Vagina (tissue), 2 donors: ENCODE results near the gene MOB3A. TPM values are rescaled to one million over a fixed set of nuclear protein-coding genes. Genes with fewer than 3 reads are reported as not detected.
"Not testable (repeated sequence)": the region's sequence is repeated elsewhere in the genome, so short reads cannot be mapped to it uniquely, and the experiment has no call there.

Experiments used
- DNase-seq, 2 donors: peaks; one replicate each; pipeline ENCODE4 v3.0.0-alpha.2; 2017; ENCODE audit errors: extremely low spot score in 2 of 2
- H3K27ac ChIP-seq: fragments of 200-600 bp; sonication (generic); one replicate; pipeline ENCODE4 v1.5.1; 2019
- H3K27me3 ChIP-seq: fragments of 200-600 bp; sonication (generic); one replicate; pipeline ENCODE4 v1.5.1; 2019
- H3K36me3 ChIP-seq, 2 donors: fragments of 200-600 bp; sonication (generic); one replicate each; pipeline ENCODE4 v1.5.1; 2017 to 2019
- H3K4me1 ChIP-seq: fragments of 200-600 bp; sonication (generic); one replicate; pipeline ENCODE4 v1.5.1; 2019
- H3K4me3 ChIP-seq, 2 donors: fragments of 200-600 bp; sonication (generic); 1 replicate in 1 of 2; 2 replicates in 1 of 2; pipeline ENCODE4 v1.5.1; 2016 to 2019
- H3K9me3 ChIP-seq: fragments of 200-600 bp; sonication (generic); one replicate; pipeline ENCODE4 v1.5.1; 2019
- POLR2A ChIP-seq, 2 donors: fragments of 450-650 bp; IDR thresholded peaks; one replicate each; pipeline ENCODE4 v1.6.1; 2017; ENCODE audit warnings: antibody characterized with exemption in 2 of 2, mild to moderate bottlenecking in 2 of 2, moderate library complexity in 2 of 2
- POLR2AphosphoS5 ChIP-seq, 2 donors: sonication (generic); formaldehyde crosslinking; IDR thresholded peaks; one replicate each; pipeline ENCODE4 v1.9.0; 2017; ENCODE audit warnings: antibody characterized with exemption in 2 of 2, mild to moderate bottlenecking in 2 of 2, low read depth in 1 of 2; ENCODE audit not compliant: insufficient read depth in 1 of 2
- intact Hi-C: fragments of 100-400 bp; cut with DNase I; formaldehyde crosslinking; loops from one replicate; pipeline ENCODE4 v1.15.1; 2023
- total RNA-seq: library from RNA; depleted of rRNA; stranded (reverse); fragments of >200 nt; gene quantifications from one replicate; pipeline ENCODE4 v1.2.3, GENCODE V29; 2016
- TF ChIP-seq, protein P1 (sequence below), 3 experiments: fragments of 450-650 bp in 2 of 3; fragments of 200-600 bp in 1 of 3; sonication (generic) in 1 of 3; IDR thresholded peaks; one replicate each; pipeline ENCODE4 v1.5.1; 2017 to 2019; ENCODE audit warnings: antibody characterized with exemption in 3 of 3, mild to moderate bottlenecking in 2 of 3, moderate library complexity in 2 of 3

The MOB3A gene
- total RNA-seq, 1 donor from 2014 or later = 50.6 TPM

DNA sequence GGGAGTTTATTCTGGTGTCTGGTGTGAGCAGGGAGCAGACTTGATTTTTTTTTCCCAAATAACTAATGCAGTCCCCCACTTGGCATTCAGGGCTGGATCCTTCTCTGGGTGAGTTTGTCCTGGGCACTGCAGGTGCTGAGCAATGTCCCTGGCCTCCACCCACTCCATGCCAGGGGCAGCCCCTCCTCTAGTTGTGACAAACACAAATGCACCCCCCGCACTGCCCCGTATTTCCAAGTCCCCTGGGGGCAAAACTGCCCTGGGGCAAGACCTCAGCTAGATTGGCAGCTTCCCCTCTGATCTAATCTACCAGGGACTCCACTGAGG is 6.4 kb downstream of the MOB3A start:
- Histone ChIP-seq H3K4me1 (peaks cover 92% of the 10 kb centered on the region), H3K9me3 (no peaks in the 10 kb centered on the region), H3K4me3 (no peak overlapping the region), H3K27ac (peak overlapping the region; percentile 72), H3K27me3 (no peaks in the 10 kb centered on the region), H3K36me3 (no peaks in the 10 kb centered on the region)
- no peak for DNase-seq
- intact Hi-C loops = no loop called here
- no peak for TF ChIP-seq POLR2A (IDR thresholded peaks at IDR 0.05)
- TF ChIP-seq POLR2AphosphoS5 (IDR thresholded peaks at IDR 0.05; ENCODE audit: insufficient read depth in 1 of 2, low read depth in 1 of 2) = no peak
- TF ChIP-seq, protein P1, sequence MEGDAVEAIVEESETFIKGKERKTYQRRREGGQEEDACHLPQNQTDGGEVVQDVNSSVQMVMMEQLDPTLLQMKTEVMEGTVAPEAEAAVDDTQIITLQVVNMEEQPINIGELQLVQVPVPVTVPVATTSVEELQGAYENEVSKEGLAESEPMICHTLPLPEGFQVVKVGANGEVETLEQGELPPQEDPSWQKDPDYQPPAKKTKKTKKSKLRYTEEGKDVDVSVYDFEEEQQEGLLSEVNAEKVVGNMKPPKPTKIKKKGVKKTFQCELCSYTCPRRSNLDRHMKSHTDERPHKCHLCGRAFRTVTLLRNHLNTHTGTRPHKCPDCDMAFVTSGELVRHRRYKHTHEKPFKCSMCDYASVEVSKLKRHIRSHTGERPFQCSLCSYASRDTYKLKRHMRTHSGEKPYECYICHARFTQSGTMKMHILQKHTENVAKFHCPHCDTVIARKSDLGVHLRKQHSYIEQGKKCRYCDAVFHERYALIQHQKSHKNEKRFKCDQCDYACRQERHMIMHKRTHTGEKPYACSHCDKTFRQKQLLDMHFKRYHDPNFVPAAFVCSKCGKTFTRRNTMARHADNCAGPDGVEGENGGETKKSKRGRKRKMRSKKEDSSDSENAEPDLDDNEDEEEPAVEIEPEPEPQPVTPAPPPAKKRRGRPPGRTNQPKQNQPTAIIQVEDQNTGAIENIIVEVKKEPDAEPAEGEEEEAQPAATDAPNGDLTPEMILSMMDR (IDR thresholded peaks at IDR 0.05) = no peak

DNA sequence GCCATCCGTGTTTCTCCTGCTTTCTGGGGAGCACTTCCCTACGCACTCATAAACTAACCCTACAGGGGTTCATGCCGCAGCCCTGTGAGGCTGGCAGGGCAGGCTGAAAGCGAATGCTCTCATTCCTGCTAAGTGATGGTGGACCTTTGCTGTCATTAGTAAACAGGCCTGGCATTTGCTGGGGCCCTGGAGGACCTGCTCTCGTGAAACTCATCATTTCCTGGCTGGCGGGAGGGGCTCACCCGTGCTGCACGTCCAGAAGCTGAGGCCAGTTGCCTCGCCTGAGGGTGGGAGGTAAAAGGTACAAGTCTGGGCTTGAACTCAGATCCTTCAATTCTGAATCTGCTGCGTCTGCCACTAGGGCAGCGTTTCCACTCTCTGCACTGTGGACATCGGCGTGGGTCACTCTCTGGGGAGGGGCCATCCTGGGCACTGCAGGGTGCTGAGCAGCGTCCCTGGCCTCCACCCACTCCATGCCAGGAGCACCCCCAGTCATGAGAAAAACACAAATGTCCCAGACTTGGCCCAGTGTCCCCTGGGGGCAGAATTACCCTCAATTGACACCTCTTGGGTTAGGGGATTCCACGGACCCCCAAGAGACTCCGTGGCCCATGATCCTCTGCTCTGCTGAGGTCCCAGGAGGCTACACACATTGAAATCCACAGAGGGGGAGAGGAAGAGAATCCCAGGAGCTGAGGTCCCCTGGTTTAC is 7.0 kb downstream of the MOB3A start:
- Histone ChIP-seq H3K36me3 (no peaks in the 10 kb centered on the region), H3K4me1 (peaks cover 88% of the 10 kb centered on the region), H3K9me3 (no peaks in the 10 kb centered on the region), H3K27ac (peak overlapping the region; percentile 72), H3K4me3 (no peak overlapping the region), H3K27me3 (no peaks in the 10 kb centered on the region)
- DNase-seq = no peak
- TF ChIP-seq POLR2A (IDR thresholded peaks at IDR 0.05) (no peak), POLR2AphosphoS5 (IDR thresholded peaks at IDR 0.05; ENCODE audit: insufficient read depth in 1 of 2, low read depth in 1 of 2) (peak in 1 of 2 donors; percentile 30)
- TF ChIP-seq, protein P1 (IDR thresholded peaks at IDR 0.05) = no peak
- intact Hi-C loops = no loop called here

DNA sequence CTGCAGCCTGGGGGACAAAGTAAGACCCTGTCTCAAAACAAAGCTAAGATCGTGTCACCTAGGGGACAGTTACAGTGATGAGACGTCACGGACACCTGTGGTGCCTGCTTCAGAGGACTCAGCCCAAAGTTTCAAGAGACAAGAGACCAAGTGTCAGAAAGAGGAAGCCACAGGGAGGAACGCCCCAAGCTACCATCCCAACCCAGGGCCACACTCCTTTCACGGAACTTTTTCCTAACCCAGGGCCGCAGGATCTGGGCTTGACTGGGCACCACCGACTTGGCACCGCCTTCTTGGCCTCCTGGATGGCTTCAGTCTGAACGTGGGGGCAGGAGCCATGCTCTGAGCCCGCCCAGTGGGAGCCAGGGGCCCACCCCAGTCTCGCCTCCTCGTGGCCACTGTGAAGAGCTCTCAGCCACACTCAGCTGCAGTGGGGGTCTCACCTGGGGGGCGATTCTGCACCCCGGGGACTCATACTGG is 8.5 kb downstream of the MOB3A start:
- Histone ChIP-seq H3K9me3 (no peaks in the 10 kb centered on the region), H3K27ac (peak overlapping the region; percentile 72), H3K27me3 (no peaks in the 10 kb centered on the region), H3K4me1 (peaks cover 92% of the 10 kb centered on the region), H3K36me3 (peaks cover 0 to 11% of the 10 kb centered on the region in 2 donors), H3K4me3 (no peak overlapping the region)
- no peak for DNase-seq
- TF ChIP-seq POLR2A (IDR thresholded peaks at IDR 0.05) = no peak
- no peak for TF ChIP-seq POLR2AphosphoS5 (IDR thresholded peaks at IDR 0.05; ENCODE audit: insufficient read depth in 1 of 2, low read depth in 1 of 2)
- TF ChIP-seq, protein P1 (IDR thresholded peaks at IDR 0.05) = no peak
- intact Hi-C loops = no loop called here

DNA sequence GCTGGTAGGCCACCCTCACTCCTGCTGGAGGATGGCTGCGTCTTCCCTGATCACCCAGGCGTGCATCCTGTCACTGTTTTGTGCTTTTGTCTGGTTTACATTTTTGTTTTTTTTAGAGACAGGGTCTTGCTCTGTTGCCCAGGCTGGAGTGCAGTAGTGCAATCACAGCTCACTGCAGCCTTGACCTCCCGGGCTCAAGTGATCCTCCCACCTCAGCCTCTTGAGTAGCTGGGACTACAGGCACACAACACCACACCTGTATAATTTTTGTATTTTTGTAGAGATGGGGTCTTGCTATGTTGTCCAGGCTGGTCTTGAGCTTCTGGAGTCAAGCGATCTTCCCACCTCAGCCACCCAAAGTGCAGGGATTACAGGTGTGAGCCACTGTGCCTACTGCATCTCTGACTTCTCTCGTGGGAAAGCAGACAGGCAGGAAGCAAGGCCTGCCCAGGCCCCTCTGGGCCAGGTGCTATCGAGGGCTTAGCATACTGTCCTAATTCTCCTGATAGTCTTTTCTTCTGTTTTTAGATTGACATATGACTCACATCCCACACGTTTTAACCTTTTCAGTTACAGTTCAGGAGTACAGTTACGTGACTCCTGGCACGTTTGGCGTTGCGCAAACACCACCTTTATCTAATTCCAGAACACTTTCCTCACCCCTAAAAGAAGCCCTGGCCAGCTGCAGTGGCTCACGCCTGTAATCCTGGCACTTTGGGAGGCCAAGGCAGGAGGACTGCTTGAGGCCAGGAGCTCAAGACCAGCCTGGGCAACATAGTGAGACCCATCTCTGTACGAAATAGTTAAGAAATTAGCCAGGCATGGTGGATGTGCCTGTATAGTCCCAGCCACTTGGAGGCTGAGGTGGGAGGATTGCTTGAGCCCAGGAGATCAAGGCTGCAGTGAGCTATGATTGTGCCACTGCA is 9.2 kb downstream of the MOB3A start:
- H3K27ac ChIP-seq = peak overlapping the region; percentile 72
- DNase-seq, H3K4me3 ChIP-seq, H3K27me3 ChIP-seq, intact Hi-C loops, H3K9me3 ChIP-seq: not testable (repeated sequence)
- peaks cover 0 to 11% of the 10 kb centered on the region in 2 donors for H3K36me3 ChIP-seq
- peaks cover 91% of the 10 kb centered on the region for H3K4me1 ChIP-seq

DNA sequence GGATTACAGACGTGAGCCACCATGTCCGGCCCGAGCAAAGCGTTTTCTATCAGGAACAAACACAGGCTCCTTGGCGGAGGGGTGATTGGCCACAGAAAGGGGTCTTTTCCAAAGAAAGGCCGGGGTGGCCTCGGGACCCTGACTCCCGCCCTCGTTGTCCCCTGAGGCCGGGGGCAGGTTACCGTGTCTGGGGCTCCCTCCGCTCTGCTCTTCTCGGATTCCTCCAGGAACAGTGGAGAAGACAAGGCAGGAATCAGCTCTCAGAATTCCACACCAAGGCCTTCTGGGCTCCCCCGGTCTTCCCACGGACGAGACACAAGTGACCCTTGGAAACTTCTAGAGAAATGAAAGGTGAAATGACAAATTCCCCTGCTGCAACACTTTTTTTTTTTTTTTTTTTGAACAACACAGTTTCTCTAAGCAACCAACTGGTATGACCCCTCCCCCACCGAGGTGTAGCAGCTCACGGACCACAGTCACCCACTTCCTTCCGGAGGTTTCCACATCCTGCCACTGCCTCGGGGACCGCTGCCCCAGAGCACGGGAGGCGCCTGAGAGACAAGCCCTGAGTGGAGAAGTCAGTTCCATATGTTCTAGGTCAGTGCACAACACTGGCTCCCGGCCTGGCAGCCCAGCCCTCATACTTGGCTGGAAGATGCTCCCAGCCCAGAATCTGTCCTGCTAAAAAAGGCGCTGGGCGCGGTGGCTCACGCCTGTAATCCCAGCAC is 11.0 kb downstream of the MOB3A start:
- Histone ChIP-seq H3K9me3 (no peaks in the 10 kb centered on the region), H3K27me3 (no peaks in the 10 kb centered on the region), H3K36me3 (peaks cover 0 to 11% of the 10 kb centered on the region in 2 donors), H3K4me3 (peak overlapping the region in 1 of 2 donors; percentile 27), H3K27ac (peak overlapping the region; percentile 48), H3K4me1 (peaks cover 90% of the 10 kb centered on the region)
- DNase-seq = no peak
- intact Hi-C loops = no loop called here
- TF ChIP-seq POLR2A (IDR thresholded peaks at IDR 0.05) = no peak
- TF ChIP-seq POLR2AphosphoS5 (IDR thresholded peaks at IDR 0.05; ENCODE audit: insufficient read depth in 1 of 2, low read depth in 1 of 2) = peak in 1 of 2 donors; percentile 58
- TF ChIP-seq, protein P1 (IDR thresholded peaks at IDR 0.05) = no peak
